ENCODE measurements around the gene AMBRA1. TPM values are rescaled to one million over a fixed set of nuclear protein-coding genes. Genes with fewer than 3 reads are reported as not detected.

AMBRA1 gene
- polyA plus RNA-seq, 1 of the 3 experiments (the other 2 are of a cell fraction): 10.4 TPM

DNA sequence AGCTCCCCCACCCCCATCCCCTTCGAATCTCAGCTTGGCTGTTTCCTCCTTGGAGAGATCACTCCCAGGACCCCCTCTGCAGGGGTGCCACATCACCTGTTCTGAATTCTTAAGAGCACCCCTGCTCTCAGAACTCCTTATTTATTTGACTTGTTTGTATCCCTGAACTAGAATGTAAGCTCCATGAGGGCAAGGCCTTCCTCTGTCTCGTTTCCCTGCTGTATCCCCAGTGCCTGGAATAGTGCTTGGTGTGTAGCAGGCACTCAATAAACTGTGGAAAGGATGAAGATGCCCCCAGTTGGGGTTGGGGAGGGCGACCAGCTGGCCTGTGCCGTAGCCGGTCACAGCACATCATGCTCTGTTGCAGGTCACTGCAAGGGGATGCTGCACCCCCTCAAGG lies 216.0 kb downstream of the AMBRA1 start (continued):
- no peak for TF ChIP-seq NRF1 (IDR thresholded peaks at IDR 0.05; ENCODE audit: low read depth, low read length)

GRCh38 chr11:46377290-46377689 lies 216.5 kb downstream of the AMBRA1 start:
- Histone ChIP-seq H2AFZ (ENCODE audit: low read depth) (no peak overlapping the region), H3K9me3 (no peaks in the 10 kb centered on the region), H3K4me3 (ENCODE audit: low read depth in 2 of 2, low read length in 1 of 2) (no peak overlapping the region), H3K79me2 (ENCODE audit: insufficient read depth) (no peaks in the 10 kb centered on the region; the same call in 1 of the 2 replicates), H3K9me2 (no peaks in the 10 kb centered on the region), H3K27me3 (ENCODE audit: insufficient read depth) (no peaks in the 10 kb centered on the region), H3K4me2 (no peak overlapping the region), H3K36me3 (replicated peaks in 1 of 2; ENCODE audit: control insufficient read depth in 1 of 2, insufficient read depth in 2 of 2, low read length in 1 of 2) (peaks cover 0 to 20% of the 10 kb centered on the region in 2 experiments), H3K4me1 (ENCODE audit: control insufficient read depth in 1 of 2, insufficient read depth in 2 of 2, low read depth in 1 of 2, low read length in 1 of 2) (peaks cover 4 to 11% of the 10 kb centered on the region in 2 experiments; a peak in 2 of 4 replicates), H4K20me1 (ENCODE audit: insufficient read depth) (no peaks in the 10 kb centered on the region), H3K27ac (ENCODE audit: low read depth in 2 of 2, low read length in 1 of 2) (no peak overlapping the region), H3F3A (replicated peaks; ENCODE audit: insufficient read depth) (peaks cover 3% of the 10 kb centered on the region), H3K9ac (no peak overlapping the region)
- TF ChIP-seq RXRA (IDR thresholded peaks at IDR 0.05; ENCODE audit: borderline replicate concordance, low read depth): no peak
- TF ChIP-seq, protein P1, sequence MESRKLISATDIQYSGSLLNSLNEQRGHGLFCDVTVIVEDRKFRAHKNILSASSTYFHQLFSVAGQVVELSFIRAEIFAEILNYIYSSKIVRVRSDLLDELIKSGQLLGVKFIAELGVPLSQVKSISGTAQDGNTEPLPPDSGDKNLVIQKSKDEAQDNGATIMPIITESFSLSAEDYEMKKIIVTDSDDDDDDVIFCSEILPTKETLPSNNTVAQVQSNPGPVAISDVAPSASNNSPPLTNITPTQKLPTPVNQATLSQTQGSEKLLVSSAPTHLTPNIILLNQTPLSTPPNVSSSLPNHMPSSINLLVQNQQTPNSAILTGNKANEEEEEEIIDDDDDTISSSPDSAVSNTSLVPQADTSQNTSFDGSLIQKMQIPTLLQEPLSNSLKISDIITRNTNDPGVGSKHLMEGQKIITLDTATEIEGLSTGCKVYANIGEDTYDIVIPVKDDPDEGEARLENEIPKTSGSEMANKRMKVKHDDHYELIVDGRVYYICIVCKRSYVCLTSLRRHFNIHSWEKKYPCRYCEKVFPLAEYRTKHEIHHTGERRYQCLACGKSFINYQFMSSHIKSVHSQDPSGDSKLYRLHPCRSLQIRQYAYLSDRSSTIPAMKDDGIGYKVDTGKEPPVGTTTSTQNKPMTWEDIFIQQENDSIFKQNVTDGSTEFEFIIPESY (IDR thresholded peaks at IDR 0.05; ENCODE audit: borderline replicate concordance, low read depth): no peak
- no peak for TF ChIP-seq TCF12 (IDR thresholded peaks at IDR 0.05)
- TF ChIP-seq TEAD4 (IDR thresholded peaks at IDR 0.05; ENCODE audit: borderline replicate concordance, insufficient read depth): no peak
- TF ChIP-seq CHD2 (IDR thresholded peaks at IDR 0.05; ENCODE audit: low read length, partially characterized antibody): no peak
- TF ChIP-seq SMC3 (IDR thresholded peaks at IDR 0.05; ENCODE audit: low read depth, low read length): no peak
- TF ChIP-seq MEF2A (IDR thresholded peaks at IDR 0.05; ENCODE audit: borderline replicate concordance, low read depth): no peak
- no peak for TF ChIP-seq POLR2AphosphoS5 (IDR thresholded peaks at IDR 0.05; ENCODE audit: low read depth, low read length)
- TF ChIP-seq GATA2 (CRISPR knock-in tag; IDR thresholded peaks at IDR 0.05): no peak
- TF ChIP-seq RFX5 (IDR thresholded peaks at IDR 0.05; ENCODE audit: low read length): no peak
- TF ChIP-seq YY1 (IDR thresholded peaks at IDR 0.05; ENCODE audit: low read depth): no peak
- TF ChIP-seq, protein P2, sequence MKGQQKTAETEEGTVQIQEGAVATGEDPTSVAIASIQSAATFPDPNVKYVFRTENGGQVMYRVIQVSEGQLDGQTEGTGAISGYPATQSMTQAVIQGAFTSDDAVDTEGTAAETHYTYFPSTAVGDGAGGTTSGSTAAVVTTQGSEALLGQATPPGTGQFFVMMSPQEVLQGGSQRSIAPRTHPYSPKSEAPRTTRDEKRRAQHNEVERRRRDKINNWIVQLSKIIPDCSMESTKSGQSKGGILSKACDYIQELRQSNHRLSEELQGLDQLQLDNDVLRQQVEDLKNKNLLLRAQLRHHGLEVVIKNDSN (IDR thresholded peaks at IDR 0.05; ENCODE audit: borderline replicate concordance, low read depth): no peak
- TF ChIP-seq EZH2phosphoT487 (IDR thresholded peaks at IDR 0.05; ENCODE audit: borderline replicate concordance, low read depth): no peak
- ChIA-PET CTCF (interaction anchor here (0.7 to 5.3 kb wide), 9 partner anchors 9 to 152 kb away, joined by 3 to 47 read pairs (median 5); partner anchors contain the start of genes CHRM4 and DGKZ), POLR2A (no interaction called here)
- WGBS (ENCODE audit: low lambda C conversion rate): 98% methylated on average over 11 of the region's 11 CpGs
- no peak for DNase-seq
